Head of caudate nucleus (tissue), 42 donors: ENCODE measurements around the gene OR10G2.
"Not testable (repeated sequence)": the region's sequence is repeated elsewhere in the genome, so short reads cannot be mapped to it uniquely, and the experiment has no call there.

Experiments used
- DNase-seq, 42 donors: peaks; one replicate each; pipeline versions ENCODE4 v3.0.0 to v3.0.0-alpha.2; 2020 to 2021; ENCODE audit warnings: mixed read lengths in 7 of 42
- intact Hi-C: fragments of 100-400 bp; cut with DNase I; formaldehyde crosslinking; loops from one replicate; pipeline ENCODE4 v1.15.0; 2022

OR10G2 gene, protein sequence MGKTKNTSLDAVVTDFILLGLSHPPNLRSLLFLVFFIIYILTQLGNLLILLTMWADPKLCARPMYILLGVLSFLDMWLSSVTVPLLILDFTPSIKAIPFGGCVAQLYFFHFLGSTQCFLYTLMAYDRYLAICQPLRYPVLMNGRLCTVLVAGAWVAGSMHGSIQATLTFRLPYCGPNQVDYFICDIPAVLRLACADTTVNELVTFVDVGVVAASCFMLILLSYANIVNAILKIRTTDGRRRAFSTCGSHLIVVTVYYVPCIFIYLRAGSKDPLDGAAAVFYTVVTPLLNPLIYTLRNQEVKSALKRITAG

DNA sequence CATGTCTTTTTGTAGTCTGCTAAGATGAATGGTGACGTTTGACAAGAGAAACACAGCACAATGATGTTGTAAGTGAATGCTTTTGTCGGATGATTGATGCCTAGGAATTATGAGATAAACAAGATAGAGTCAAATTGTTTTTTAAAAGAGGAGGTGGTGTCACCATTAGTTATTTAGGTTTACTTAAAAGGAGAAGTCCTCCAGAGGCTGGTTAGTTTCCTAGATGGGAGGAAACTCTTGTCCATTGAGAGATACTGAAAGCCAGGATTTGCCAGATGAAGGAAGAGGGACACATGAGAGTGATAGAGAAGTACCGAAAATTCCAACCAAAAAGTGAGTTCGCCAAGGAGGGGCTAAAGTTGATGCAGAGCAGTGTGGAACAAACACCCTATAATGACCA, at the start of gene OR10G2:
Gene OR10G2, minus strand, starts transcription at position 101 of the 400 bp plus-strand sequence. Its CDS starts 98 bp downstream, at position 3.
- no peak for DNase-seq
- intact Hi-C loops: no loop called here

- no peak for DNase-seq
- intact Hi-C loops: no loop called here
These were observed 45.3 kb upstream of the OR10G2 start for GRCh38 chr14:21680072-21680471.

DNA sequence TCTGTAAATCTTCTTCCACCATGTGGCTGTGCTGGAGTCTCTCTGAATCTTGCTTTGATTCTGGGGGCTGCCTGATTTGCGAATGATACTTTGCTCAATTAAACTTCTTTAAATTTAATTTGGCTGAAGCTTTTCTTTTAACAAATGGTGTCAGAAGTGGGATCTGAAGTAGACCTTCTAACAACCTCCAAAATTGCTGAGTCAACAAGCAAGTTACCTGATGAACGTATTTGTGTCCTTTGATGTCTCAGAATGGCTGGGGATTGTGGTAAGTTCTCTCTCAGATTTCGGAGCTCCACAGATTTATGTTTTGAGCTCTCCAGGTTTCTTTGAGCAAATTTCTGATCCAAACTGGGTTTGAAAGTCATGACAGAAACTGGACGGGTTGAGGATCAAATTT, 40.8 kb upstream of the OR10G2 start:
- no peak for DNase-seq
- intact Hi-C loops: no loop called here

DNA sequence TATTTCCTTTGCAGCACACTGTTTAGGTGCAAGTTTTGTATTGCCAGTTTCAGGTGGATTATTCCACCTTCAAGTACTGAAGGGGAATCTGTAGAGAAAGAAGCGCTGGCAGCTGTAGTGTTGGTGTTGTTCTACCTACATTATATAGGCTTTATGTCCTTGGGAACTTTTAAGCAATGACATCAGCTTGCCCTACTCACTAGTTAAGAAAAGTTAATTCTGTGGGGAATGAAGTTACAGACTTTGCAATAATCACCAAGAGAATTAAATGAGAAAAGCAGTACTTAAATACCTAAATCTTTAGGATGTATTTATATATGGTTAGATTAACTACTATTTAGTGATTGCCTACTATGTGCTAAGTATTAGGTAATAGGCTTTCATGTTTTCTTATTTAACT, 39.0 kb upstream of the OR10G2 start, which contains the start of gene OR4E1:
Gene OR4E1, minus strand, starts transcription at position 101 of the 400 bp plus-strand sequence. CDS start 2,883 bp downstream, outside the sequence.
- intact Hi-C loops: no loop called here
- DNase-seq: no peak

DNA sequence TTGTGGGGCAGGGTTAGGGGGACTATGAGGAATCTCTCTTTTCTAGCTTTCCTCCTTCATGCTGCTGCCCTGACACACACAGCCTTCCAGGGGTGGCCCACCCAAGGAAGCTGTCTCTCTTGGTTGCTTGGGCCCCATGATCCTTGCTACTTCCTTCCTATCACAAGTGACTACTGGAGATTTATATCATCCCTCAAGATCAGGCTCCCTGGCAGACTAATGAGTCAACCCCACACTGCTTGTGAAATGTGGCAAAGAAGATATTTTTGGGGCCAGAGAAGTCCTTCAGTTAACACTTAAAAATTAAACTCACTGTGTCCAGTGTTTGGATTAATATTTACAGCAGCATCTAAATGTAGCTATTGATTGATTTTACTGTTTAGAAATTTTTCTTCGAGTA, 37.4 kb upstream of the OR10G2 start:
- DNase-seq: no peak
- intact Hi-C loops: no loop called here

DNA sequence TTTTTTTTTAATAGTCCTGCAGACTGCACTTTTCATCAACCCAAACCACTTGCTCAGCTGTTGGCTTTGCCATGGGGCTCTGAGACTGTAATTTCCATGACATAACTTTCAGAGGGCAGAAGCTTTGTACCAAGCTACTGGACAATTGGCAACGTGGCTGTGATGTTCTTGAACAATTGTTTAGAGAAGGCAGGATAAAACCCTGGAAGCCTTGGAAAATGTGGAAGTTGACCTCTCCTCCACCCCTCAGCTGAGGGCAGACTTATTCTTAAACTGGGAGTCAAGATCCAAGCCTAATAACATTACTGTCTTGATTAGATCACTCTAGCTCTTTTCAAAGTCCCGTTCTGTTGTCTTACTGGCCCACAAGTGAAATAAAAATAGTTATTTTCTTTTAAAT, 36.6 kb upstream of the OR10G2 start:
- DNase-seq: no peak
- intact Hi-C loops: no loop called here

DNA sequence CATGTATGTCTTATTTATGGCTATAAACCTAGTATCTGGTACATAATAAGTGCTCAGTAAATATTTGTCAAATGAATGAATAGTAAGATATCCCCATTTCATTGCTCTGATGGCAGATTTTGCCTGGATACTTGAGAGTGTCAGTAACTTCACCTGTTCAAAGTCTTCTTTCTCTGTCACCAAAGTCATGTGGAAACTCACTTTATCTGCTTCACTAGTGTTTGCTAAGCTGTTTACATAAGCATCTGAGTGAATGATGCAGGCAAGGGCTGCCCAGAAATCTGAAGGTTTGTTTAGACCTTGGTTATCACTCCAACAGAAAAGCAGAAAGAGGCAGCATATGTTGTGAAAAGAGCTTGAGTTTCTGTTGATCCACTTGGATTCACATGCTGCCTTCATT, 34.5 kb upstream of the OR10G2 start:
- intact Hi-C loops: no loop called here
- DNase-seq: no peak

GRCh38 chr14:21668377-21668776, 33.6 kb upstream of the OR10G2 start:
- DNase-seq: no peak
- intact Hi-C loops: no loop called here

GRCh38 chr14:21656980-21657379, 22.2 kb upstream of the OR10G2 start:
- intact Hi-C loops: no loop called here
- no peak for DNase-seq

DNA sequence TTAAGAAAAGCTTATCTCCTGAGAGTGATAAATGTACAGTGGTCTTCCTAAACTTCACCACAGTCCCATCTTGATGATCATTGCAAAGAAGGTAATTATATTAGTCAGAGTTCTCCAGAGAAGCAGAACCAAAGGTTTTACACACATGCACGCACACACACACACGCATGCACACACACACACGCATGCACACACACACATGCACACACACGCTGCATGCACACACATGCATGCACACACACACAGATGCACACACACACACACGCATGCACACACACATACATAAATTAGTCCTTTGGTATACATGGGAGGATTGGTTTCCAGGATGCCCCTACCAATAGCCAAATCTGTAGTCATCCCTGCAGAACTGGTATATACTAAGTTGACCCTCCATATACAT, 19.5 kb upstream of the OR10G2 start:
- DNase-seq: no peak
- intact Hi-C loops: no loop called here

DNA sequence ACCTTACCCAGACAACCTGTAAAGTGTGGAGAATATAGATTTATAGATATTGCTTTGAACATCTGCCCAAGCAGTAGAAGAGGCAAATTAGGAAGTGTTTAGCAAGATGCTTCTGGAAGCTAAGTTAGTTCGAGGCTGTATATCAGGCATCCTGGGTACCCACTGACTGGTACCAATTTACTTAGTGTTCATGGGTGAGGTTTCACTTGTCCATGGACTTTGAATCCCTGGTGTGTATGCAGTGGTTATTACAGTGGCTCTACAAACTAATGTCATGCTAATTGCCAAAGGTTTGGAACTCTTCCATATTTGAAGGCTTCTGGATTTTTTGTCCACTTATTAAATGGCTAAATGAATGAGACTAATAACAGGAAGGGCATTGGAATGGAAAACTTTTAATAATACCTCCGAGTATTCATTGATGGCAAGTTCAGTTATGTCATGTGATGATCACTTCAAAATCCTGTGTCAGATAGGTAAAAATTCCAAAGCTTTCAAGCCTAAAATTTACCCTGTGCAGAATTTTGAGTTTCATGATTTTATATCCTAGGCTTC, 18.7 kb upstream of the OR10G2 start, which contains the start of gene OR4E2:
Gene OR4E2, plus strand, starts transcription at position 505 of the 555 bp plus-strand sequence. CDS start 11,248 bp downstream, outside the sequence.
- intact Hi-C loops: no loop called here
- no peak for DNase-seq

DNA sequence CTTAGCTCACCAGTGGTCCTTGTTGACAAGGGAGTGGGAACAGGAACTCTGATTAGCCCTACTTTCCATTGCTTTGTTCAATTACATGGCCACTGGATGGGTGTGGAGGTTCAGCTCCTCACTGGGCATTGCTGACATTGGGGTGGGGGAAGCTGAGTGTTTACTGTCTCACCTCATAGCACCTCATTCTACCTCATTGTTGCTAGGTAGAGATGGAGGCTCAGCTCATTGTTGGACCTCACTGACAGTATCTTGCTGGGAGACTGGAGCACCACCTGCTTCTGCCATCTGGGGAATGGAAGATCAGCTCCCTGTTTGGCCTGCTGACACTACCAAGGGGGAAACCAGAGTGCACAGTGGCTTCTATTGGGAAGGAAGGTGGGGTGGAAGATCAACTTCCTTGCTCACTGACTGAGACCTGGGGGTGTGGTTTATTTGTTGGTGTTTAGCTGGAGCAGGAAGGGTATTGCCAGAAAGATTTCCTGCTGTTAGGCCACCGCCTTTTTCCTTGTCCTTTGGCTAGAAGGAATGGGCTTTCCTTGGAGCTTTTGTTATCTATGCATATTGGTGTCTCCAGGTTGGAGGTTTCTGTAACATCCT, 17.6 kb upstream of the OR10G2 start:
- intact Hi-C loops: no loop called here
- DNase-seq: no peak

DNA sequence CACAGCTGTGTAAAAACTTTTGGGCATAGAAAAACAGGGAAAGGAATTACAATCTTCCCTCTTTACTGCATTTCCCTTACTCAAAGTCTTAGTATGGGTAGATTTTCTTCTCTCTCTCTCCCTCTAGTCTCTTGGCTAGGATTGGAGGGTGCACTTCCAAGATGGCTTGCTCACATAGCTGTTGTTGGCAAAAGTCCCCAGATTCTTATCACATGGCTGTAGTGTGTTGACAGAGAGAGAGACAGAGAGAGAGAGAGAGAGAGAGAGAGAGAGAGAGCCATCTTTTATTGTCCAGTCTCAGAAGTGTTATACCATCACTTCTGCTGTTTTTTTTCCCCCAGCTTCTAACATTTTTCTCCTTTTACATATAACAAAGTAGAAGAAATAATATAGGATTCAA, 12.6 kb upstream of the OR10G2 start:
- no peak for DNase-seq
- intact Hi-C loops: no loop called here

GRCh38 chr14:21643407-21643806, 8.7 kb upstream of the OR10G2 start:
- intact Hi-C loops: no loop called here
- no peak for DNase-seq

- intact Hi-C loops: no loop called here
These were observed 7.9 kb upstream of the OR10G2 start for GRCh38 chr14:21642683-21643082.

DNA sequence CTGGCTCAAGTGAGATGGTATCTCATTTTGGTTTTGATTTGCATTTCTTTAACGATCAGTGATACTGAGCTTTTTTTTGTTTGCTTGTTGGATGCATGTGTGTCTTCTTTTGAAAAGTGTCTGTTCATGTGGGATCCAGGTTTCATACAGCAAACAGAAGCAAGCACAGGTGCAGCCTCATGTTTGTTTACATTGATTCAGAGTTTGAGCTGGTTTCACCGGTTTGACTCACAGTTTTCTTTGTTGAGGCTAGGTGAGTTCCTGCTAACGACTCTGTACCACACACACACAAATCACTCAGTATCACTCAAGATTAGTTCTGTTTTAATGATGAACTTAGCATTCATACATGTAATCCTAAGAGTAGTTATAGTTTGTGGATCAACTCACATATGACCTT, 3.7 kb downstream of the OR10G2 start:
- DNase-seq: no peak
- intact Hi-C loops: no loop called here

More at GRCh38 chr14:21642683-21643082, 7.9 kb upstream of the OR10G2 start:
- DNase-seq: no peak

DNA sequence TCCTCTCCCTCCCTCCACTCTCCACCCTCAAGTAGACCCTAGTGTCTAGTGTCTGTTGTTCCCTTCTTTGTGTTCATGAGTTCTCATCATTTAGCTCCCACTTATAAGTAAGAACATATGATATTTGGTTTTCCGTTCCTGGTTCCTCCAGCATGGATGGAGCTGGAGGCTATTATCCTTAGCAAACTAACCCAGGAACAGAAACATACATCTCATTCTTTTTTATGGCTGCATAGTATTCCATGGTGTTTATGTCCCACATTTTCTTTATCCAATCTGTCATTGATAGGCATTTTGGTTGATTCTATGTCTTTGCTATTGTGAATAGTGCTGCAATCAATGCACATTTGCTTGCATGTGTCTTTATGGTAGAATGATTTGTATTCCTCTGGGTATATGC, 4.2 kb downstream of the OR10G2 start:
- DNase-seq, intact Hi-C loops: not testable (repeated sequence)

DNA sequence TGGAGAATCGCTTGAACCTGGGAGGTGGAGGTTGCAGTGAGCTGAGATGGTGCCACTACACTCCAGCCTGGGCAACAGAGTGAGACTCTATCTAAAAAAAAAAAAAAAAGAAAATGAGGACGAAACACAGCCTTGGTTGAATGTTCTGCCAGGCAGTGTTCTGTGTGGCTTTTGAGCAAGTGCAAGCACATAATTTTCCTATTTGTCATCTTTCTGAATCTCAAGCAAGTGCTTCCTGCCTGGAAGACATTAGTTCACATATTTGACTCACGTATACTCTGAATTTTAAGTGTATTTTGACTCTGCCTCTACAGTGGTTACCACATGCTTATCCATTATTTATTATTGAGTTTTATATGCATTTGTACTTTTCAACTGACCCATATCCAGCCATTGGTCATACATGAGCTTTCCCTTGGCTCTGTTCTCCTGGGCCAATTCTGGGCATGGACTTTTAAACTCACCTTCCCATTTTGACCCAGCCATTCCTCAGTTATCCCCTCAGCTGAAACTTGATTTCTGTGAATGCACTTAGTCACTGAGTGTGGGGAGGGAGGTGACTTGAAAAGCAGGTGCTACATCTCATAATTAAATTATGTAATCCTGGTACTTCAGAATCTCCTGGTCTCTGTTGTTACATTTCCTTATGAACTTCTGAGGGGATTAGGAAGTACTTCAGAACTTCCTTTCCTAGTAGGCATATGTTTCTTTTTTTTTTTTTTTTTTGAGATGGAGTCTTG, 8.1 kb downstream of the OR10G2 start:
- intact Hi-C loops: no loop called here
- DNase-seq: no peak

DNA sequence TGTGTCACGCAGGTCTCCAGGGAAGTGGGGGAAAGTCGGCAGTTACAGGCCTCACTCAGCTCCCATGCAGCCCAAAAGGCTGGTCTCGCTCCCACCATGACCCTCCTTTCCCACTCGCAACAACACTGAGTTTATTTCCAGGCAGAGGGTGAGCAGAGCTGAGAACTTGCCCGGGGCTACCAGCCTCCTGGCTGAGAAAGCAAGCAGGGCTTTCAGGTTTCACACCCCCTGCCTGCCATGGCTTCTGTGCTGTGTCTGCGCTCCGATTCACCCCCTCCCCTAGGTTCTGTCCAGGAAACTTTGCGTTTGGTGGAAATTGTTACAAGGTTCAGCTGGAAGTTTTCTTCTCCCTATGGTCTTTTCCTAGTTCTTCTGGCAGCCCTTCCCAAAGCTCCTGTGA, 17.1 kb downstream of the OR10G2 start:
- intact Hi-C loops: no loop called here
- no peak for DNase-seq

DNA sequence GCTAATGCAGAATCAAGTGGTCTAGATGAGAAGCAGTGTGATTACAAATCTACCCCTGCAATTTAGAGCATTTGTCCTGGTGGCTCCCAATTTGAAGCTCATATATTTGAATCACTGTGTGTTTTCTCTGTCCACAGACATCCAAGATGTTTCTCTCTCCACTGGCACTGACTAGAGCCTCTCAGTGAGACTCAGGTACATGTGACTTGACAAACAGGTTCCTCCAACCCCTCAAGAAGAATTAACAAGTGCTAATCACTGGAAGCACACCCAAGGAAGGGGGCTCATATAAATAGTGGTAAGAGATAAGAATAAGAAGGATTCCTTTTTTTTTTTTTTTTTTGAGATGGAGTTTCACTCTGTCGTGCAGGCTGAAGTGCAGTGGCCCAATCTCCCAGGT, 20.5 kb downstream of the OR10G2 start:
- intact Hi-C loops: no loop called here
- no peak for DNase-seq
